Activated naive CD4-positive, alpha-beta T cell treated with anti-CD3 and anti-CD28 coated beads for 36 hours (primary cell): ENCODE results near the gene ABLIM2. TPM values are rescaled to one million over a fixed set of nuclear protein-coding genes. Genes with fewer than 3 reads are reported as not detected.

Source experiments
- CTCF ChIA-PET: fragments of 350-600 bp; sonication (Branson Sonifier 250); formaldehyde crosslinking; loops from one replicate; lab custom pipeline; 2021; ENCODE audit warnings: antibody characterized with exemption; lab: Charles Lee
- DNase-seq: peaks from one replicate; pipeline ENCODE4 v3.0.0-alpha.2; 2020
- H3K27ac Mint-ChIP-seq: one replicate; pipeline ENCODE4 v1.8.0; 2021; ENCODE audit warnings: mild to moderate bottlenecking, mixed read lengths
- H3K27me3 Mint-ChIP-seq: one replicate; pipeline ENCODE4 v1.8.0; 2021; ENCODE audit warnings: low read depth, mixed read lengths
- H3K36me3 Mint-ChIP-seq: one replicate; pipeline ENCODE4 v1.8.0; 2021; ENCODE audit warnings: low read depth, mixed read lengths
- H3K4me1 Mint-ChIP-seq: one replicate; pipeline ENCODE4 v1.8.0; 2021; ENCODE audit warnings: low read depth, mixed read lengths
- H3K4me3 Mint-ChIP-seq: one replicate; pipeline ENCODE4 v1.8.0; 2021; ENCODE audit warnings: mild to moderate bottlenecking, moderate library complexity, mixed read lengths
- H3K9me3 Mint-ChIP-seq: one replicate; pipeline ENCODE4 v1.8.0; 2021; ENCODE audit warnings: mixed read lengths
- intact Hi-C: fragments of 100-400 bp; cut with micrococcal nuclease; formaldehyde crosslinking; loops from one replicate; pipeline ENCODE4 v1.15.1; 2023
- total RNA-seq, 2 experiments: library from RNA; stranded (reverse); gene quantifications; one replicate each; pipeline ENCODE4 v1.2.3, GENCODE V29; 2021

ABLIM2 gene
- total RNA-seq: under 1 TPM; 0.22 to 0.24 TPM

- no peaks in the 10 kb centered on the region for H3K9me3 Mint-ChIP-seq
- no peak within 1 kb of the TSS for H3K27ac Mint-ChIP-seq
- H3K4me1 Mint-ChIP-seq: peaks cover 11% of the 10 kb centered on the region
- DNase-seq: peak; percentile 97
- peak within 1 kb of the TSS; percentile 89 for H3K4me3 Mint-ChIP-seq
- H3K27me3 Mint-ChIP-seq: peaks cover 4% of the 10 kb centered on the region
- CTCF ChIA-PET: interaction anchor here (1.1 to 1.6 kb wide), 3 partner anchors 11 to 449 kb away, joined by 3 to 9 read pairs (median 4); no protein-coding TSS in a partner anchor
- intact Hi-C loops: loop anchor here (1.0 to 2.0 kb wide), 3 partner anchors 40 to 994 kb away; partner anchors contain the start of gene SH3TC1
- no peaks in the 10 kb centered on the region for H3K36me3 Mint-ChIP-seq
Observed at GRCh38 chr4:8158710-8159536, at the start of gene ABLIM2. TSS of gene ABLIM2 (minus strand) at chr4:8158813. CDS start at chr4:8158689, 124 bp downstream.

- no peaks in the 10 kb centered on the region for H3K9me3 Mint-ChIP-seq
- peaks cover 2% of the 10 kb centered on the region for H3K36me3 Mint-ChIP-seq
- H3K4me1 Mint-ChIP-seq: peaks cover 10% of the 10 kb centered on the region
- H3K27me3 Mint-ChIP-seq: no peaks in the 10 kb centered on the region
- CTCF ChIA-PET: interaction anchor here (0.8 kb wide), 1 partner anchor 35 kb away, joined by 3 read pairs; no protein-coding TSS in a partner anchor
- no peak overlapping the region for H3K27ac Mint-ChIP-seq
- DNase-seq: no peak
- H3K4me3 Mint-ChIP-seq: no peak overlapping the region
- intact Hi-C loops: no loop called here
Observed at GRCh38 chr4:8207314-8207713, 48.7 kb upstream of the ABLIM2 start.

- H3K4me1 Mint-ChIP-seq: peaks cover 22% of the 10 kb centered on the region
- peaks cover 5% of the 10 kb centered on the region for H3K36me3 Mint-ChIP-seq
- no peak overlapping the region for H3K27ac Mint-ChIP-seq
- intact Hi-C loops: no loop called here
- H3K4me3 Mint-ChIP-seq: no peak overlapping the region
- no peak for DNase-seq
- CTCF ChIA-PET: no interaction called here
- no peaks in the 10 kb centered on the region for H3K9me3 Mint-ChIP-seq
- H3K27me3 Mint-ChIP-seq: no peaks in the 10 kb centered on the region
Observed at GRCh38 chr4:8205749-8206611, 47.4 kb upstream of the ABLIM2 start.

GRCh38 chr4:8205241-8205707 lies 46.7 kb upstream of the ABLIM2 start:
- Mint-ChIP-seq H3K4me1 (peaks cover 29% of the 10 kb centered on the region), H3K9me3 (no peaks in the 10 kb centered on the region), H3K27ac (no peak overlapping the region), H3K36me3 (peaks cover 5% of the 10 kb centered on the region), H3K4me3 (no peak overlapping the region), H3K27me3 (no peaks in the 10 kb centered on the region)
- intact Hi-C loops: no loop called here
- CTCF ChIA-PET: no interaction called here
- DNase-seq: no peak

GRCh38 chr4:8204576-8205227 lies 46.1 kb upstream of the ABLIM2 start:
- H3K4me3 Mint-ChIP-seq: no peak overlapping the region
- no peaks in the 10 kb centered on the region for H3K9me3 Mint-ChIP-seq
- no peak for DNase-seq
- H3K4me1 Mint-ChIP-seq: peaks cover 30% of the 10 kb centered on the region
- CTCF ChIA-PET: no interaction called here
- no peaks in the 10 kb centered on the region for H3K27me3 Mint-ChIP-seq
- no peak overlapping the region for H3K27ac Mint-ChIP-seq
- peaks cover 5% of the 10 kb centered on the region for H3K36me3 Mint-ChIP-seq
- intact Hi-C loops: no loop called here

- CTCF ChIA-PET: no interaction called here
- Mint-ChIP-seq H3K4me3 (no peak overlapping the region), H3K4me1 (peaks cover 34% of the 10 kb centered on the region), H3K36me3 (peaks cover 3% of the 10 kb centered on the region), H3K9me3 (no peaks in the 10 kb centered on the region), H3K27me3 (no peaks in the 10 kb centered on the region), H3K27ac (no peak overlapping the region)
- no peak for DNase-seq
- intact Hi-C loops: no loop called here
Observed at GRCh38 chr4:8203817-8204216, 45.2 kb upstream of the ABLIM2 start.

- Mint-ChIP-seq H3K27me3 (no peaks in the 10 kb centered on the region), H3K36me3 (peaks cover 3% of the 10 kb centered on the region), H3K27ac (no peak overlapping the region), H3K9me3 (no peaks in the 10 kb centered on the region), H3K4me1 (peaks cover 41% of the 10 kb centered on the region), H3K4me3 (no peak overlapping the region)
- CTCF ChIA-PET: no interaction called here
- DNase-seq: no peak
- intact Hi-C loops: no loop called here
Observed at GRCh38 chr4:8203052-8203401, 44.4 kb upstream of the ABLIM2 start.

GRCh38 chr4:8202108-8203051 lies 43.8 kb upstream of the ABLIM2 start:
- Mint-ChIP-seq H3K4me1 (peaks cover 41% of the 10 kb centered on the region), H3K9me3 (no peaks in the 10 kb centered on the region), H3K27ac (no peak overlapping the region), H3K27me3 (no peaks in the 10 kb centered on the region), H3K36me3 (peaks cover 3% of the 10 kb centered on the region), H3K4me3 (no peak overlapping the region)
- CTCF ChIA-PET: interaction anchor here (0.7 to 1.2 kb wide), 2 partner anchors 26 to 358 kb away, joined by 3 to 6 read pairs; no protein-coding TSS in a partner anchor
- intact Hi-C loops: no loop called here
- DNase-seq: no peak

- intact Hi-C loops: no loop called here
- Mint-ChIP-seq H3K27ac (peak overlapping the region; percentile 80), H3K9me3 (no peaks in the 10 kb centered on the region), H3K27me3 (no peaks in the 10 kb centered on the region), H3K4me1 (peaks cover 41% of the 10 kb centered on the region), H3K36me3 (peaks cover 3% of the 10 kb centered on the region), H3K4me3 (peak overlapping the region; percentile 84)
- CTCF ChIA-PET: interaction anchor here (0.7 to 1.2 kb wide), 3 partner anchors 20 to 357 kb away, joined by 3 to 6 read pairs (median 3); no protein-coding TSS in a partner anchor
- peak; percentile 76 for DNase-seq
Observed at GRCh38 chr4:8201321-8201781, 42.7 kb upstream of the ABLIM2 start.

- H3K9me3 Mint-ChIP-seq: no peaks in the 10 kb centered on the region
- intact Hi-C loops: no loop called here
- H3K36me3 Mint-ChIP-seq: peaks cover 3% of the 10 kb centered on the region
- peak; percentile 63 for DNase-seq
- CTCF ChIA-PET: interaction anchor here (1.2 to 1.5 kb wide), 1 partner anchor 24 kb away, joined by 5 to 6 read pairs; no protein-coding TSS in a partner anchor
- peaks cover 38% of the 10 kb centered on the region for H3K4me1 Mint-ChIP-seq
- H3K27ac Mint-ChIP-seq: peak overlapping the region; percentile 80
- H3K4me3 Mint-ChIP-seq: peak overlapping the region; percentile 84
- H3K27me3 Mint-ChIP-seq: no peaks in the 10 kb centered on the region
Observed at GRCh38 chr4:8200302-8200975, 41.8 kb upstream of the ABLIM2 start.
